ENCODE results near the gene SDCBP2. TPM values are rescaled to one million over a fixed set of nuclear protein-coding genes. Genes with fewer than 3 reads are reported as not detected.

SDCBP2 gene
- total and polyA plus RNA-seq, 2 of the 4 experiments (the other 2 are of a cell fraction) = 0.54 to 1.3 TPM

DNA sequence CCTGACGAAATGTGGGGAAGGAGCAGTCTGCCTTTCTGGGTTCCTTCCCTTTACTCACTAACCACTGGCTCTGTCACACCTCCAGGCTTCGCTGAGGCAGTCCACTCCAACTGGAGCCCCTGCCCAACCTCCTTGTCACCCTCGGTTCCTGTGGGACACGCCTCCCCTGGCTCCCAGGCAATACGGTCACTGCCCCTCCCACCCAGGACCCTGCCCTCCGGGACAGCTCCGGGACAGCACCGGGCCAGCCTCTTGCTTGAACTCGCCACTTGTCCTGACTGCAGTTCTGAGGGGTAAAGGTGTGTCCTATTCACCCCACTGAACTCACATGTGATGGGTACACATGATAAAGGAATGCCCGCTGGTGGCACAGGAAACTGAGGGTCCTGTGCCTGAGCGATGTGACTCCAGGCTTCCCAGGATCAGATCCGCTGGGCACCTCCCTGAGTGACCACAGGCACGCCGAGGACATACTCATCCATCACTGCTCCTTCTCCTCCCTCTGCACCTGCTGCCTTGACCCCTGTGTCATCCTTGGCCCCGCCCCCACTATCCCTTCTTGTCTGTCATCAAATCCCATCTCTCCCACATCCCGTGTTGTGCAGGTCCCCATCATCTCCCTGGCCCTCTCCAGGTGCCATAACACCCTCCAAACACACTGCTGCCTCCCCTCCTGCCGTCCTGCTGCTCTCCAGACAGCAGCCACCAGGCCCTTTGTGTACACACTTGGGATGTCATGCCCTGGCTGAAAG is 7.9 kb downstream of the SDCBP2 start:
- Histone ChIP-seq H3K36me3 (ENCODE audit: control insufficient read depth, insufficient read depth, low read length) (no peaks in the 10 kb centered on the region), H4K20me1 (ENCODE audit: insufficient read depth, low read length) (no peaks in the 10 kb centered on the region), H3K14ac (replicated peaks; ENCODE audit: low read depth, low read length) (no peak overlapping the region), H3K56ac (ENCODE audit: extremely low read depth, insufficient read depth, low read length) (no peak overlapping the region), H2AK5ac (ENCODE audit: low read depth, low read length) (peak overlapping the region; percentile 90), H2AK9ac (replicated peaks; ENCODE audit: low read depth, low read length, poor library complexity) (no peak overlapping the region), H2BK5ac (ENCODE audit: low read depth, low read length, poor library complexity, severe bottlenecking) (peak overlapping the region; percentile 11), H2BK120ac (ENCODE audit: low read depth, low read length) (peak overlapping the region; percentile 97), H3K4me1 (ENCODE audit: control insufficient read depth, insufficient read depth, low read length) (peaks cover 25% of the 10 kb centered on the region), H3K79me1 (ENCODE audit: low read depth in 1 of 2, low read length in 2 of 2) (peaks cover 3 to 27% of the 10 kb centered on the region in 2 experiments; a peak in 3 of 4 replicates), H3K4ac (ENCODE audit: low read depth, low read length) (peak overlapping the region; percentile 36), H4K8ac (ENCODE audit: low read depth in 2 of 2, low read length in 2 of 2) (no peak overlapping the region), H3K9me1 (ENCODE audit: insufficient read depth, low read length) (peaks cover 17% of the 10 kb centered on the region), H3K9ac (ENCODE audit: low read depth, low read length) (no peak overlapping the region), H3K18ac (ENCODE audit: low read depth, low read length) (no peak overlapping the region), H4K91ac (ENCODE audit: insufficient read depth, low read depth, low read length) (peak overlapping the region; percentile 38; the same call in 1 of the 2 replicates), H3K23ac (ENCODE audit: low read depth, low read length) (no peak overlapping the region), H3K27me3 (ENCODE audit: control insufficient read depth, insufficient read depth, low read length) (no peaks in the 10 kb centered on the region), H2BK20ac (ENCODE audit: low read depth, low read length) (no peak overlapping the region), H3K9me3 (ENCODE audit: control insufficient read depth, insufficient read depth, low read length) (no peaks in the 10 kb centered on the region), H2AFZ (replicated peaks; ENCODE audit: low read length, poor library complexity) (no peak overlapping the region), H3K4me2 (ENCODE audit: low read depth, low read length) (no peak overlapping the region), H2BK15ac (ENCODE audit: low read depth, low read length) (peak overlapping the region; percentile 98; the same call in 2 of the 3 replicates), H3K27ac (ENCODE audit: insufficient read depth, low read length) (no peak overlapping the region), H3K4me3 (ENCODE audit: insufficient read depth, low read depth, low read length) (no peak overlapping the region), H4K5ac (ENCODE audit: low read depth, low read length) (no peak overlapping the region; the same call in 1 of the 2 replicates)
- no TSS peak for BruUV-seq (replicated peaks)
- DNase-seq (no peak), ATAC-seq (ENCODE audit: low read depth) (no peak)
- intact Hi-C loops (cut with micrococcal nuclease) (no loop called here), dilution Hi-C loops (cut with HindIII; ENCODE audit: low sequenced_read_pairs, unreplicated experiment) (no loop called here), in situ Hi-C loops (cut with MboI; ENCODE audit: low sequenced_read_pairs) (no loop called here)
- 62% methylated on average over 8 of the region's 17 CpGs; no CpG with 5 or more reads in 1 of the 2 experiments for WGBS, 2 experiments (ENCODE audit: extremely low coverage in 2 of 2, insufficient read length in 1 of 2)
- ChIA-PET POLR2A (ENCODE audit: unreplicated experiment) (no interaction called here), CTCF (interaction anchor here (1.7 kb wide), 1 partner anchor 116 kb away, joined by 10 read pairs; no protein-coding TSS in a partner anchor)
- TF ChIP-seq NFE2L2 (IDR thresholded peaks at IDR 0.05; ENCODE audit: low read depth, low read length) (no peak), BHLHE40 (IDR thresholded peaks at IDR 0.05; ENCODE audit: low read depth, low read length) (no peak), SMC3 (IDR thresholded peaks at IDR 0.05; ENCODE audit: low read depth, low read length) (no peak), FOS (IDR thresholded peaks at IDR 0.05; ENCODE audit: low read depth, low read length) (no peak), MXI1 (IDR thresholded peaks at IDR 0.05; ENCODE audit: borderline replicate concordance, low read depth, low read length) (no peak), POLR2A (IDR thresholded peaks at IDR 0.05; ENCODE audit: low read depth, low read length) (no peak), CEBPB (IDR thresholded peaks at IDR 0.05; ENCODE audit: low read depth, low read length) (no peak), RCOR1 (IDR thresholded peaks at IDR 0.05; ENCODE audit: insufficient replicate concordance, low read length) (no peak), RFX5 (IDR thresholded peaks at IDR 0.05; ENCODE audit: low read depth, low read length) (no peak), MAZ (IDR thresholded peaks at IDR 0.05; ENCODE audit: borderline replicate concordance, low read depth, low read length) (no peak), RAD21 (IDR thresholded peaks at IDR 0.05; ENCODE audit: low read length) (no peak), CTCF (conservative IDR thresholded peaks at IDR 0.05; ENCODE audit: low read depth, low read length) (no peak), MAFK (IDR thresholded peaks at IDR 0.05; ENCODE audit: low read depth, low read length) (no peak)
- TF ChIP-seq, protein P1, sequence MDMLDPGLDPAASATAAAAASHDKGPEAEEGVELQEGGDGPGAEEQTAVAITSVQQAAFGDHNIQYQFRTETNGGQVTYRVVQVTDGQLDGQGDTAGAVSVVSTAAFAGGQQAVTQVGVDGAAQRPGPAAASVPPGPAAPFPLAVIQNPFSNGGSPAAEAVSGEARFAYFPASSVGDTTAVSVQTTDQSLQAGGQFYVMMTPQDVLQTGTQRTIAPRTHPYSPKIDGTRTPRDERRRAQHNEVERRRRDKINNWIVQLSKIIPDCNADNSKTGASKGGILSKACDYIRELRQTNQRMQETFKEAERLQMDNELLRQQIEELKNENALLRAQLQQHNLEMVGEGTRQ (IDR thresholded peaks at IDR 0.05; ENCODE audit: low read depth, low read length) = no peak
- TF ChIP-seq, protein P2, sequence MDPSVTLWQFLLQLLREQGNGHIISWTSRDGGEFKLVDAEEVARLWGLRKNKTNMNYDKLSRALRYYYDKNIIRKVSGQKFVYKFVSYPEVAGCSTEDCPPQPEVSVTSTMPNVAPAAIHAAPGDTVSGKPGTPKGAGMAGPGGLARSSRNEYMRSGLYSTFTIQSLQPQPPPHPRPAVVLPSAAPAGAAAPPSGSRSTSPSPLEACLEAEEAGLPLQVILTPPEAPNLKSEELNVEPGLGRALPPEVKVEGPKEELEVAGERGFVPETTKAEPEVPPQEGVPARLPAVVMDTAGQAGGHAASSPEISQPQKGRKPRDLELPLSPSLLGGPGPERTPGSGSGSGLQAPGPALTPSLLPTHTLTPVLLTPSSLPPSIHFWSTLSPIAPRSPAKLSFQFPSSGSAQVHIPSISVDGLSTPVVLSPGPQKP (IDR thresholded peaks at IDR 0.05; ENCODE audit: borderline replicate concordance, low read depth, low read length) = no peak

All from IMR-90 (cell line).